Loucy (cell line): ENCODE data around the gene RHEB.

Experiments used
- H2AFZ ChIP-seq: fragments of 200-600 bp; sonication (generic); 2 replicates; pipeline ENCODE4 v1.6.0; 2016; ENCODE audit warnings: antibody characterized with exemption, mild to moderate bottlenecking, low read length, moderate library complexity
- H3F3A ChIP-seq: fragments of 200-600 bp; 2 replicates; pipeline ENCODE4 v1.6.0; 2016; ENCODE audit warnings: antibody characterized with exemption, low read depth, mild to moderate bottlenecking
- H3K27me3 ChIP-seq: fragments of 200-600 bp; sonication (generic); 2 replicates; pipeline ENCODE4 v1.6.1; 2014; ENCODE audit warnings: low read length, mild to moderate bottlenecking; ENCODE audit not compliant: insufficient read depth, poor library complexity, severe bottlenecking
- H3K36me3 ChIP-seq: fragments of 200-600 bp; sonication (generic); 2 replicates; pipeline ENCODE4 v1.6.1; 2016; ENCODE audit warnings: low read length; ENCODE audit not compliant: insufficient read depth
- H3K4me1 ChIP-seq: fragments of 200-600 bp; sonication (generic); 2 replicates; pipeline ENCODE4 v1.5.1; 2014; ENCODE audit warnings: low read length, mild to moderate bottlenecking; ENCODE audit not compliant: insufficient read depth, poor library complexity, severe bottlenecking
- H3K4me2 ChIP-seq: fragments of 200-600 bp; sonication (generic); 2 replicates; pipeline ENCODE4 v1.6.0; 2014; ENCODE audit warnings: antibody characterized with exemption, low read length, low read depth, mild to moderate bottlenecking; ENCODE audit not compliant: poor library complexity, severe bottlenecking
- H3K4me3 ChIP-seq: fragments of 200-600 bp; sonication (generic); 2 replicates; pipeline ENCODE4 v1.5.1; 2014; ENCODE audit warnings: low read length, mild to moderate bottlenecking, mixed read lengths; ENCODE audit not compliant: poor library complexity, severe bottlenecking
- H3K79me2 ChIP-seq: fragments of 200-600 bp; sonication (generic); 2 replicates; pipeline ENCODE4 v1.6.1; 2014; ENCODE audit warnings: low read length; ENCODE audit not compliant: insufficient read depth
- H3K9ac ChIP-seq: fragments of 200-600 bp; sonication (generic); 2 replicates; pipeline ENCODE4 v1.6.0; 2014; ENCODE audit warnings: mild to moderate bottlenecking, low read depth, low read length, moderate library complexity; ENCODE audit not compliant: poor library complexity, severe bottlenecking
- H3K9me2 ChIP-seq: fragments of 200-600 bp; sonication (generic); replicated peaks from 2 replicates; pipeline ENCODE4 v1.6.1; 2016; ENCODE audit warnings: low read depth, low read length, mixed read lengths
- H3K9me3 ChIP-seq: fragments of 200-600 bp; sonication (generic); 2 replicates; pipeline ENCODE4 v1.6.1; 2014; ENCODE audit warnings: mild to moderate bottlenecking, antibody characterized with exemption, low read length, low read depth; ENCODE audit not compliant: insufficient read depth
- H4K20me1 ChIP-seq: fragments of 200-600 bp; sonication (generic); 2 replicates; pipeline ENCODE4 v1.6.0; 2014; ENCODE audit warnings: antibody characterized with exemption, low read length, mild to moderate bottlenecking; ENCODE audit not compliant: insufficient read depth, poor library complexity, severe bottlenecking
- CTCF ChIP-seq: fragments of 200-600 bp; sonication (generic); conservative IDR thresholded peaks from 2 replicates; pipeline ENCODE4 v1.5.1; 2014; ENCODE audit warnings: mild to moderate bottlenecking, antibody characterized with exemption, low read length
- EZH2phosphoT487 ChIP-seq: fragments of 200-600 bp; IDR thresholded peaks from 2 replicates; pipeline ENCODE4 v1.6.1; 2018; ENCODE audit warnings: antibody characterized with exemption, mild to moderate bottlenecking, moderate library complexity, borderline replicate concordance

Gene RHEB

GRCh38 chr7:151420144-151420543, 99.6 kb downstream of the RHEB start:
- Histone ChIP-seq H4K20me1 (no peaks in the 10 kb centered on the region), H3K4me1 (no peaks in the 10 kb centered on the region), H3K79me2 (no peaks in the 10 kb centered on the region), H3K4me2 (no peak overlapping the region), H3K36me3 (no peaks in the 10 kb centered on the region), H3K9me2 (no peaks in the 10 kb centered on the region), H3K4me3 (no peak overlapping the region), H3F3A (no peaks in the 10 kb centered on the region), H2AFZ (no peak overlapping the region), H3K9ac (no peak overlapping the region), H3K27me3 (no peaks in the 10 kb centered on the region), H3K9me3 (no peaks in the 10 kb centered on the region)
- no peak for TF ChIP-seq CTCF
- TF ChIP-seq EZH2phosphoT487, result no peak

- no peak overlapping the region for H3K4me2 ChIP-seq
- no peak for TF ChIP-seq CTCF
- TF ChIP-seq EZH2phosphoT487, result no peak
Observed at GRCh38 chr7:151416941-151417315, 102.8 kb downstream of the RHEB start.

GRCh38 chr7:151416112-151416940, 103.4 kb downstream of the RHEB start:
- H3K4me3 ChIP-seq, result no peak overlapping the region
- TF ChIP-seq EZH2phosphoT487 (no peak), CTCF (no peak)
- no peak overlapping the region for H3K4me2 ChIP-seq
- no peak overlapping the region for H2AFZ ChIP-seq
- H3K27me3 ChIP-seq, result no peaks in the 10 kb centered on the region
- no peaks in the 10 kb centered on the region for H4K20me1 ChIP-seq
- no peaks in the 10 kb centered on the region for H3F3A ChIP-seq
- no peaks in the 10 kb centered on the region for H3K79me2 ChIP-seq
- no peaks in the 10 kb centered on the region for H3K4me1 ChIP-seq
- no peaks in the 10 kb centered on the region for H3K9me2 ChIP-seq
- H3K9me3 ChIP-seq, result no peaks in the 10 kb centered on the region
- H3K36me3 ChIP-seq, result no peaks in the 10 kb centered on the region
- H3K9ac ChIP-seq, result no peak overlapping the region

More at GRCh38 chr7:151416941-151417315, 102.8 kb downstream of the RHEB start:
- no peaks in the 10 kb centered on the region for H3K9me3 ChIP-seq
- no peaks in the 10 kb centered on the region for H3K79me2 ChIP-seq
- H3K4me3 ChIP-seq, result no peak overlapping the region
- no peak overlapping the region for H3K9ac ChIP-seq
- H4K20me1 ChIP-seq, result no peaks in the 10 kb centered on the region
- H3K27me3 ChIP-seq, result no peaks in the 10 kb centered on the region
- H3K9me2 ChIP-seq, result no peaks in the 10 kb centered on the region
- no peak overlapping the region for H2AFZ ChIP-seq
- no peaks in the 10 kb centered on the region for H3F3A ChIP-seq
- no peaks in the 10 kb centered on the region for H3K4me1 ChIP-seq
- no peaks in the 10 kb centered on the region for H3K36me3 ChIP-seq
